AG04450 (cell line): ENCODE results near the gene DNMBP. TPM values are rescaled to one million over a fixed set of nuclear protein-coding genes. Genes with fewer than 3 reads are reported as not detected.
"Not testable (repeated sequence)": the region's sequence is repeated elsewhere in the genome, so short reads cannot be mapped to it uniquely, and the experiment has no call there.

Source experiments
- CTCF ChIA-PET: fragments of 300-600, 350-600 bp; formaldehyde crosslinking; extraction: SDS; loops from one replicate; lab custom pipeline; 2022; ENCODE audit warnings: antibody characterized with exemption, inconsistent platforms; lab: Charles Lee
- POLR2A ChIA-PET: fragments of 350-600 bp; formaldehyde crosslinking; extraction: SDS; loops from one replicate; lab custom pipeline; 2021; ENCODE audit warnings: antibody characterized with exemption, inconsistent platforms; lab: Yijun Ruan, JAX
- DNase-seq: peaks from one replicate; pipeline ENCODE4 v3.0.0-alpha.2; 2011; ENCODE audit warnings: low read depth, low spot score
- H3K27ac ChIP-seq: one replicate; pipeline ENCODE4 v1.5.1; 2012; ENCODE audit warnings: low read depth, low read length, control low read depth
- H3K27me3 ChIP-seq: one replicate; pipeline ENCODE4 v1.6.0; 2012; ENCODE audit warnings: low read length; ENCODE audit not compliant: control insufficient read depth, insufficient read depth
- H3K4me3 ChIP-seq: 2 replicates; pipeline ENCODE4 v1.5.1; 2011; ENCODE audit warnings: mild to moderate bottlenecking, low read depth, low read length, control low read depth
- H3K9me3 ChIP-seq: 2 replicates; pipeline ENCODE4 v1.5.1; 2012; ENCODE audit warnings: low read length; ENCODE audit not compliant: control insufficient read depth, insufficient read depth
- polyA plus RNA-seq: library from polyadenylated mRNA; depleted of rRNA; stranded (reverse); fragments of >200 nt; gene quantifications from 2 replicates; pipeline ENCODE4 v1.2.3, GENCODE V29; 2011
- TF ChIP-seq, protein P1 (sequence below): IDR thresholded peaks from 2 replicates; pipeline ENCODE4 v1.5.1; 2011; ENCODE audit warnings: low read depth, low read length, control low read depth, inconsistent platforms

The DNMBP gene
- polyA plus RNA-seq, 1 experiment: 18.2 TPM

DNA sequence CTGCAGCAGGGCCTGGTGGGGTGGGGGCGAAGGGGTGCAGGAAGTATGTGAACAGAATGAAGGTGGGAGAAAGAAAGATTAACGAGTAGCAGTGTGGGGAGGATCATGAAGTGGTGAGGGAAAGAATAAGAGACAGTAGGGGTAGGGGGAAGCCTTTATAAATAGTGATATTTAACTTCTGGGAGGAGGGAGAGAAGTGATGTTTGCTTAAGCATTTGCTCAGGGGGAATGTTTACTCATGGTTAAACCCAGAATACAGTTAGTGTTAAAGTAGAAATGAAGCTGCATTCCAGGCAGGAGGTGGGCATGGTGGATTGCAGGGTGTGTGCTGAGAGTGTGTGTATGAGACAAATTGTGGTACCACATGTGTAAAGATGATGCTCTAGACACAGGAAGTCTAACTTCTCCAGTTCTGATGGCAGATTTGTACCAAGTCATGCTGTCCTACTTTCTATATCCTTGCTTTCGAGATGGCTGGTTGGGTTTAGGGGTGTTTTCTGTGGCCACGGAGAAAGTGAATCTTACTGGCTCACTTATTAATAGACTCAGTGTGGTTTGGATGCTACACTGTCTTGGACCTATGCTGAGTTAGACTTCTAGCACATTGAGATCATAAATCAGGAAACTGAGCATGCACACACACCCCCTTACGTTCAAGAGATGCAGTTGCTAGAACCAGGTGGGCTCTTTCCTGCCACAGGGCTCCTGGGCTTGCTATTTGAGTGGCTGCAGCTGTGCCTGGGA, 10.6 kb upstream of the DNMBP start:
- POLR2A ChIA-PET: interaction anchor here (1.2 kb wide), 1 partner anchor 21 kb away, joined by 3 read pairs; no protein-coding TSS in a partner anchor

DNA sequence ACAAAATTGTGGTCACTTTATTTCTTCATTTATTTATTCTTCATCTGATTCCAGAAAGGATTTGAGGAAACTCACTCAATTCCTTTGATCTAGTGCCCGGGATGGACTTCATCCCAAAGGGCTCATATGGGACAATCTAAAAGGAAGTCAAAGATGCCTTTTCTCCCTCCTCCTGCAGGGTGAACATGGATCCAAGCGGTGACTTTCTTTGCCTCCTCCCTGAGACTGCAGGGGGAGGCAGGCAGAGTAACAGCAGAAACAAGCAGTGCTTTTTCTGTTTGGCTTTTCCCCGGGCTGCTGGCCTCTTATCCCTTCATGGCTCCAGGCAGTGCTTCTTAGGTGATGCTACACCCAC, 10.0 kb upstream of the DNMBP start:
- DNase-seq: no peak
- TF ChIP-seq, protein P1, sequence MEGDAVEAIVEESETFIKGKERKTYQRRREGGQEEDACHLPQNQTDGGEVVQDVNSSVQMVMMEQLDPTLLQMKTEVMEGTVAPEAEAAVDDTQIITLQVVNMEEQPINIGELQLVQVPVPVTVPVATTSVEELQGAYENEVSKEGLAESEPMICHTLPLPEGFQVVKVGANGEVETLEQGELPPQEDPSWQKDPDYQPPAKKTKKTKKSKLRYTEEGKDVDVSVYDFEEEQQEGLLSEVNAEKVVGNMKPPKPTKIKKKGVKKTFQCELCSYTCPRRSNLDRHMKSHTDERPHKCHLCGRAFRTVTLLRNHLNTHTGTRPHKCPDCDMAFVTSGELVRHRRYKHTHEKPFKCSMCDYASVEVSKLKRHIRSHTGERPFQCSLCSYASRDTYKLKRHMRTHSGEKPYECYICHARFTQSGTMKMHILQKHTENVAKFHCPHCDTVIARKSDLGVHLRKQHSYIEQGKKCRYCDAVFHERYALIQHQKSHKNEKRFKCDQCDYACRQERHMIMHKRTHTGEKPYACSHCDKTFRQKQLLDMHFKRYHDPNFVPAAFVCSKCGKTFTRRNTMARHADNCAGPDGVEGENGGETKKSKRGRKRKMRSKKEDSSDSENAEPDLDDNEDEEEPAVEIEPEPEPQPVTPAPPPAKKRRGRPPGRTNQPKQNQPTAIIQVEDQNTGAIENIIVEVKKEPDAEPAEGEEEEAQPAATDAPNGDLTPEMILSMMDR: peak; percentile 35
- ChIA-PET POLR2A (no interaction called here), CTCF (interaction anchor here (1.1 to 6.3 kb wide), 2 partner anchors 12 to 26 kb away, joined by 4 to 41 read pairs; no protein-coding TSS in a partner anchor)
- Histone ChIP-seq H3K27ac (no peak overlapping the region), H3K9me3 (no peaks in the 10 kb centered on the region), H3K4me3 (no peak overlapping the region), H3K27me3 (peaks cover 2% of the 10 kb centered on the region)

More for the DNA sequence above, 10.6 kb upstream of the DNMBP start:
- CTCF ChIA-PET: interaction anchor here (1.2 to 6.3 kb wide), 2 partner anchors 25 to 174 kb away, joined by 8 to 41 read pairs; no protein-coding TSS in a partner anchor
- TF ChIP-seq, protein P1: no peak
- no peak overlapping the region for H3K4me3 ChIP-seq
- H3K27me3 ChIP-seq: peaks cover 4% of the 10 kb centered on the region
- DNase-seq: no peak
- H3K9me3 ChIP-seq: no peaks in the 10 kb centered on the region
- no peak overlapping the region for H3K27ac ChIP-seq

DNA sequence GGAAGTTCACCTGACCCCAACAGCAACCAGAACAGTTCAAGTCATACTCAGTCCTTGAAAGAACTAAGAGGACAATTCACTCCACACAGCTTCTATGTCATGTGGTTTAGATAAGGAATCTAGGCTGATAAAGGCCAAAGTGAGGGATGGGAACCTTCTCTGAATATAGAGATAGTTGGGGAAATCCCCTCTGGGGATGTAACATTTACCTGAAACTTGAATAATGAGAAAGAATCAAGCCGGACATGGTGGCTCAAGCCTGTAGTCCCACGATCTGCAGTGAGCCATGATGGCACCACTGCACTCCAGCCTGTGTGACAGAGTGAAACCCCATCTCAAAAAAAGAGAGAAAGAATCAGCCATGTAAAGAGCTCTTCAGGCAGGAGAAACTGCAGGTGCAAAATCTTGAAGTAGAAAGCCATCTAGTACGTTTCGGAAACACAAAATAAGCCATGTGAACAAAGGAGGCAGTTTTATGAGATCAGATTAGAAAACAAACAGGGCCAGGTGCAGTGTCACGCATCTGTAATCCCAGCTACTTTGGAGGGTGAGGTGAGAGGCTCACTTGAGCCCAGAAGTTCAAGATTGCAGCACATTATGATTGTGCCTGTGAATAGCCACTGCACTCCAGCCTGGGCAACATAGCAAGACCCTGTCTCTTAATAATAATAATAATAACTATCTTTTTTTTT, 4.5 kb upstream of the DNMBP start:
- H3K27me3 ChIP-seq: no peaks in the 10 kb centered on the region
- no peak for DNase-seq
- ChIA-PET CTCF (interaction anchor here (0.7 kb wide), 1 partner anchor 29 kb away, joined by 4 read pairs; no protein-coding TSS in a partner anchor), POLR2A (no interaction called here)
- no peaks in the 10 kb centered on the region; the same call in 1 of the 2 replicates for H3K9me3 ChIP-seq
- no peak overlapping the region for H3K27ac ChIP-seq
- TF ChIP-seq, protein P1: no peak
- H3K4me3 ChIP-seq: no peak overlapping the region

DNA sequence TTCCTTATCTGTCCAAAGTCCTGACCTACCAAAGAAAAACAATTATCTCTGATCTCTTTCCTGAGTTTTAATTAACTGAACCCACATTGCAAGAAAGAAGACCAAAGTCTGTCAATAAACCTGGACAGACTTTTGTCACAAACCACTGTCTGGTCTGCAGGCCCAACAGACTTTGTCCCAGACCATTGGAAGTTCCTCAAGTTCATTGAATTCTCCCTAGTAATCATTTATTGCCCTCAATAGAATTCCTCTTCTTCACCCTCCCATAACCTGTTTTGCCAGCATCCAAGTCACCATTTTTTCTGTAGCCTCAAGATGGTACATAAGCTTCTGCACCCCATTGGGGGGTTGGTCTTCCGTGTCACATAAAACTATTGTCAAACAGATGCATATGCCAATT, 3.9 kb upstream of the DNMBP start:
- Histone ChIP-seq H3K27ac (no peak overlapping the region), H3K9me3 (no peaks in the 10 kb centered on the region; the same call in 1 of the 2 replicates), H3K27me3 (no peaks in the 10 kb centered on the region), H3K4me3 (no peak overlapping the region)
- ChIA-PET CTCF (no interaction called here), POLR2A (no interaction called here)
- TF ChIP-seq, protein P1: no peak
- DNase-seq: no peak

DNA sequence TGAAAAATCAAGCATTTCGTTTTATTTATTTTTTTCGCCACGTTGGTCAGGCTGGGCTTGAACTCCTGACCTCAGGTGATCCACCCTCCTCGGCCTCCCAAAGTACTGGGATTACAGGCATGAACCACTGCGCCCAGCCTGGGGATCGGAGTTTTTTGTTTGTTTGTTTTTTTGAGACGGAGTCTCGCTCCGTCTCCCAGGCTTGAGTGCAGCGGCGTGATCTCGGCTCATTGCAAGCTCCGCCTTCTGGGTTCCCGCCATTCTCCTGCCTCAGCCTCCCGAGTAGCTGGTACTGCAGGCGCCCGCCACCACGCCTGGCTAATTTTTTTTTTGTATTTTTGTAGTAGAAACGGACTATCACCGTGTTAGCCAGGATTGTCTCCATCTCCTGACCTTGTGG, 2.2 kb upstream of the DNMBP start:
- H3K9me3 ChIP-seq, H3K4me3 ChIP-seq, DNase-seq, POLR2A ChIA-PET, H3K27me3 ChIP-seq, H3K27ac ChIP-seq: not testable (repeated sequence)
- CTCF ChIA-PET: interaction anchor here (5.2 kb wide), 1 partner anchor 166 kb away, joined by 37 read pairs; no protein-coding TSS in a partner anchor
